ENCODE data around the gene ASB16.

Gene ASB16

DNA sequence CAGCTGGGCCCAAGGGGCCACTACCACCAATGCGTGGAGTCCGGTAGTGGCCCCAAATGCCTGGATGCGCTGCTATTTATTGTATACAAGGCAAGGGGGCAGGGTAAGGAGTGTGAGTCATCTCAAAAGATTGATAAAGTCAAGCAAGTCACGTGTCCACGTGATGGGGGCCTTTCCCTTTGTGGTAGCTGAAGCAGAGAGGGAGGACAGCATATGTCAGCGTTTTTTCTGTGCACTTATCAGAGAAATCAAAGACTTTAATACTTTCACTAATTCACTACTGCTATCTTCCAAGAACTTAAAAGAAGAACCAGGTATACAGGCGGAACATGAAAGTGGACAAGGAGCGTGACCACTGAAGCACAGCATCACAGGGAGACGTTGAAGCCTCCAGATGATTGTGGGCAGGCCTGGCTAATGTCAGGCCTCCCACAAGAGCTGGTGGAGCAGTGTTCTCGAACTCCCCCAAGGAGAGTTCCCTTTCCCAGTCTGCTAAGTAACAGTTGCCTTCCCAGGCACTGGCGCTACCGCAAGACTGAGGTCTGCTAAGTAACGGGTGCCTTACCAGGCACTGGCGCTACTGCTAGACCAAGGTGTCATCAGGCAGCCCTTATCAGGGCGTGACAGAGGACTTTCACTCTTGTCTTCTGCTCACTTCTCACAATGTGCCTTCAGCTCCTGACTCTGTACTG is 10.8 kb upstream of the ASB16 start:
- no peaks in the 10 kb centered on the region for H3K36me3 ChIP-seq (ENCODE audit: control insufficient read depth, insufficient read depth, low read length)
- H3K27me3 ChIP-seq (ENCODE audit: control insufficient read depth, insufficient read depth, low read length): no peaks in the 10 kb centered on the region
- H3K9ac ChIP-seq (ENCODE audit: low read length): no peak overlapping the region
- H3K4me3 ChIP-seq (ENCODE audit: low read length): no peak overlapping the region
- no peaks in the 10 kb centered on the region for H3K4me1 ChIP-seq (ENCODE audit: control insufficient read depth, insufficient read depth, low read length)
- H3K27ac ChIP-seq (ENCODE audit: low read depth, low read length): no peak overlapping the region

DNA sequence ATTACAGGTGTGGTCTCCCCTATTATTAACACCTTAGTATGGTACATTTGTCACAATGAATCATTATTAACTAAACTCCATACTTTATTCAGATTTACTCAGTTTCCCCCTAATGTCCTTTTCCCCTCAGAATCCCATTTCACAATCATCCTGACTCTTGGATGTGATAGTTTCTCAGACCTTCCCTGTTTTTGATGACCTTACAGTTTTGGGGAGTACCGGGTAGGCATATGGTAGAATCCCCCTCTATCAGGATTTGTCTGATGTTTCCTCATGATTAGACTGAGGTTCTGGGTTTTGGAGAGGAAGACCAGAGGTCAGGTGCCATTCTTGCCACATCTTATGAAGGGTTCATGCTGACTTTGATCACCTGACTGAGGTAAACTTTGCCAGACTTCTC is 6.0 kb upstream of the ASB16 start:
- Histone ChIP-seq H3K4me3 (ENCODE audit: low read length) (no peak overlapping the region), H3K27ac (ENCODE audit: low read depth, low read length) (no peak overlapping the region), H3K4me1 (ENCODE audit: control insufficient read depth, insufficient read depth, low read length) (peaks cover 4% of the 10 kb centered on the region)

DNA sequence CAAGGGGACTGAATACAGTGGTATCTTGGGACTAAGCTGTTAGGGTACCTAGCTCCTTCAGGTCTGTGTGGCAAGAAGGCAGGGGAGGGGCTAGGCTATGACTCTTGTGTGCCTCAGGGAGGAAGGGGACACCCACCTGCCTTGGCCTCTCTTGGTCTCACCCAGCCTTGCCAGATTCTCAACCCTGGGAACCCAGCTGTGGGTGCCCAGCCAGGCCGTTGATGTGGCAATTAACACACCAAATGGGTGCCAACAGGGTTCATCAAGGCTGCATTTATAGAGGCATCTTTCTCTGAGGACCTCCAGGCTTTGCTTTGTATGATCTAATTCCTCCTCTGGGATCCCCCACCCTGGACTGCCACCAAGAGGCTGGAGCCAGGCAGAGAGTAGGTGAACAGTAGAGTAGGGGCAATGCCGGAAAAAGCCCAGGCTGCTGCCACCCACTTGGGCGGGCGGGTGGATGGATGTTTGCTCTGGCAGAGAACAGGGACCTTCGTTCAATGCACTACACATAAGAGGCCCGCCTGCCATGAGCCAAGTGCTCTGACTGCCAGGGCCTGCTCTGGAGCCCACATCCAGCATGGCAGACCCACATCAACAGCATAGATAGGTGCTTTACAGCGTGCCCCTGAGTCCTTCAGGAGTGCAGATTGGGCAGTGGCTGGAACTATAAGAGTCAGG is 3.2 kb upstream of the ASB16 start:
- Histone ChIP-seq H3K4me3 (ENCODE audit: low read length) (no peak overlapping the region), H3K27me3 (ENCODE audit: control insufficient read depth, insufficient read depth, low read length) (no peaks in the 10 kb centered on the region), H3K36me3 (ENCODE audit: control insufficient read depth, insufficient read depth, low read length) (no peaks in the 10 kb centered on the region), H3K4me1 (ENCODE audit: control insufficient read depth, insufficient read depth, low read length) (peaks cover 11% of the 10 kb centered on the region), H3K9ac (ENCODE audit: low read length) (no peak overlapping the region), H3K27ac (ENCODE audit: low read depth, low read length) (no peak overlapping the region)

More for the DNA sequence above, 6.0 kb upstream of the ASB16 start:
- H3K9ac ChIP-seq (ENCODE audit: low read length): no peak overlapping the region
- no peaks in the 10 kb centered on the region for H3K27me3 ChIP-seq (ENCODE audit: control insufficient read depth, insufficient read depth, low read length)
- H3K36me3 ChIP-seq (ENCODE audit: control insufficient read depth, insufficient read depth, low read length): no peaks in the 10 kb centered on the region

DNA sequence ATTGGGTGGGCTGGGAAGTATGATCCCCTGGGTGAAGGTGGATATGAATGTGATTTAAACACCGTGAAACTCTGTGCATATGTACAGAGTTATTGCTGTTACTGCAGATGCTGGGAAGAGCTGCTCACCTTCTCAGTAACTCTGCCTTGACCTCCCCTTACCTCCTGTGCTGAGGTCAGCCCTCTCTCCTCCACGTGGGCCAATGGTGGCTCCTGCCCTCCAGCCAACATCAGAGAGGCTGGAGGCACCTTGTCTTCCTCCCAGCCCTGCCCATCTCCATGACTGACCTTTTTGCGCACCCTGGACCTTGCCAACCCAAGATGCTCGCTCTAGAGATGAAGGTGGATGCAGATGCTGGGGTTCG is 387 bp upstream of the ASB16 start:
- H3K36me3 ChIP-seq (ENCODE audit: control insufficient read depth, insufficient read depth, low read length): no peaks in the 10 kb centered on the region
- peaks cover 11% of the 10 kb centered on the region for H3K4me1 ChIP-seq (ENCODE audit: control insufficient read depth, insufficient read depth, low read length)
- peak overlapping the region; percentile 83 for H3K27ac ChIP-seq (ENCODE audit: low read depth, low read length)
- peak overlapping the region; percentile 62 for H3K4me3 ChIP-seq (ENCODE audit: low read length)
- H3K9ac ChIP-seq (ENCODE audit: low read length): no peak overlapping the region
- no peaks in the 10 kb centered on the region for H3K27me3 ChIP-seq (ENCODE audit: control insufficient read depth, insufficient read depth, low read length)

DNA sequence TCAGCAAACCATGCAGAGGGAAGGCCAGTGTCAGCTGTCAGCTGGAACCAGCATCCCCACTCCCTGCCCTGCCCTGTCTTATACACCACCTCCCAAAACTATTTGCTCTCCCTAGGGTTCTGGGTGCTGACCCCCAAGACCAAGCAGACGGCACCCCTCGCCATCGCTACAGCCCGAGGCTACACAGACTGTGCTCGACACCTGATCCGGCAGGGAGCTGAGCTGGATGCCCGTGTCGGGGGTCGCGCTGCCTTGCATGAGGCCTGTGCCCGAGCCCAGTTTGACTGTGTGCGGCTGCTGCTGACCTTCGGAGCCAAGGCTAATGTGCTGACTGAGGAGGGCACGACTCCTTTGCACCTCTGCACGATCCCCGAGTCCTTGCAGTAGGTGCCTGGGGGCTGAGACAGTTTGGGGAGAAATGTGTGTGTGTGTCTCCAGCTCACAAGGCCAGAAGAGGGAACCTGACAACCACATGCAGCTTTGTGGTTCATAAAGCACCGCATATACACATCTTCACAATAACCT is 1.5 kb downstream of the ASB16 start:
- Histone ChIP-seq H3K27me3 (ENCODE audit: control insufficient read depth, insufficient read depth, low read length) (no peaks in the 10 kb centered on the region), H3K4me1 (ENCODE audit: control insufficient read depth, insufficient read depth, low read length) (peaks cover 11% of the 10 kb centered on the region), H3K9ac (ENCODE audit: low read length) (no peak overlapping the region), H3K36me3 (ENCODE audit: control insufficient read depth, insufficient read depth, low read length) (no peaks in the 10 kb centered on the region), H3K4me3 (ENCODE audit: low read length) (no peak overlapping the region), H3K27ac (ENCODE audit: low read depth, low read length) (no peak overlapping the region)

DNA sequence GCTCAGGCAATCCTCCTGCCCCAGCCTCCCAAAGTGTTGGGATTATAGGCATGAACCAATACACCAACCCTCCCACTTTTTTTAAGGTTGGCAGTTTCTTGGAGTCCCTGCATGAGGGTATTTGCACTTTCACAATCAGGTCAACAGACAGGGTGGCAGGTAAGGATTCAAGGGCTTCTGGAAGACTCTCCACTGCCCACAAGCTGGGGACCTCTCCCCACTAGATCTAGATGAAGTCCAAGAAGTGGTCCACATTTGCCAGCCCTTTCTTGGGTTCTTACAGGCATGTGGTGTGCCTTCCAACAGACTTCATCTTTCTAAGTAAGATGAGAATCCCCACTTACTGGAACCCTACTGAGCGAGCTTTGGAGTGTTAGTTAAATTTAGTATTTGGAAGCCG is 3.9 kb downstream of the ASB16 start:
- Histone ChIP-seq H3K36me3 (ENCODE audit: control insufficient read depth, insufficient read depth, low read length) (peaks cover 7% of the 10 kb centered on the region), H3K9ac (ENCODE audit: low read length) (no peak overlapping the region), H3K4me1 (ENCODE audit: control insufficient read depth, insufficient read depth, low read length) (peaks cover 7% of the 10 kb centered on the region), H3K4me3 (ENCODE audit: low read length) (no peak overlapping the region), H3K27ac (ENCODE audit: low read depth, low read length) (no peak overlapping the region), H3K27me3 (ENCODE audit: control insufficient read depth, insufficient read depth, low read length) (no peaks in the 10 kb centered on the region)

DNA sequence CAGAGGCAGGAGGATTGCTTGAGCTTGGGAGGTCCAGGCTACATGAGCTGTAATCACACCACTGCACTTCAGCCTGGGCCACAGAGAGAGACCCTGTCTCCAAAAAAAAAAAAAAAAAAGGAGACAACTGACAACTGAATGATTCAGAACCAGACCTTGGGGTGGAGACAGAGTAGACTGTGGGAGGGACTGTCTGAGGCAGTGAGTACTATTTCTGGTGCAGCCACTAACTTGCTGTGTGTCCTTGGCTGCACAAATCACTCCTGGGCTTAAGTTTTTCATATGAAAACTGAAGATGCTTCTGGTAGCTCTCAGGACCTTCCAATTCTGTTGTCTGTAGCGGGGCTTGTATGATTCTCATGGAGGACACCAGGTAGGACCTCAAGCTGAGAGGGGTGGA is 5.8 kb downstream of the ASB16 start:
- H3K4me1 ChIP-seq (ENCODE audit: control insufficient read depth, insufficient read depth, low read length): no peaks in the 10 kb centered on the region
- H3K9ac ChIP-seq (ENCODE audit: low read length): no peak overlapping the region
- H3K36me3 ChIP-seq (ENCODE audit: control insufficient read depth, insufficient read depth, low read length): peaks cover 7% of the 10 kb centered on the region
- H3K4me3 ChIP-seq (ENCODE audit: low read length): no peak overlapping the region
- no peaks in the 10 kb centered on the region for H3K27me3 ChIP-seq (ENCODE audit: control insufficient read depth, insufficient read depth, low read length)
- no peak overlapping the region for H3K27ac ChIP-seq (ENCODE audit: low read depth, low read length)

DNA sequence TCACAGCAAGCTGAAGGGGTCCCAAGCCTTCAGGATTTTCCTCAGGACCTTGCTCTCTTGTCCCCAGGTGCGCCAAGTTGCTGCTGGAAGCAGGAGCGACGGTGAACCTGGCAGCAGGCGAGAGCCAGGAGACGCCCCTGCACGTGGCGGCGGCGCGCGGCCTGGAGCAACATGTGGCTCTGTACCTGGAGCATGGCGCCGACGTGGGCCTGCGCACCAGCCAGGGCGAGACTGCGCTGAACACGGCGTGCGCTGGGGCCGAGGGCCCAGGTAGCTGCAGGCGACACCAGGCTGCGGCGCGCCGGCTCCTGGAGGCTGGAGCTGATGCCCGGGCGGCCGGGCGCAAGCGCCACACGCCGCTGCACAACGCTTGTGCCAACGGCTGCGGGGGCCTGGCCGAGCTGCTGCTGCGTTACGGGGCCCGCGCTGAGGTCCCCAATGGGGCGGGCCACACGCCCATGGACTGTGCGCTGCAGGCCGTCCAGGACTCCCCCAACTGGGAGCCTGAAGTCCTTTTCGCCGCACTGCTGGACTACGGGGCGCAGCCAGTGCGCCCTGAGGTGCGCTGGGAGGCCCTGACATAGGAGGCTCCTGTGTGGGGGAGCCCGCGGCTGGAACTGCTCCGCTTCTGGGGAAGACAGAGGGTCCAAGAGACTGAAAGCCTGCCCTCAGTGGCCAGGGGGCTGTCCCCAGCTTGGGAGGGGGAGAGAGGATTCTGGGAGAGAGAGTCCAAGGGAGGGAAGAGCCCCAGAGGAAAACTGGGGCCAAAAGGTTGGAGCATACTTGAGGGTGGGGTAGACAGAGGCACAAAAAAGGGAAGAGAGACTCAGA is 6.4 kb downstream of the ASB16 start:
- Histone ChIP-seq H3K4me1 (ENCODE audit: control insufficient read depth, insufficient read depth, low read length) (no peaks in the 10 kb centered on the region), H3K9ac (ENCODE audit: low read length) (no peak overlapping the region), H3K36me3 (ENCODE audit: control insufficient read depth, insufficient read depth, low read length) (peaks cover 7% of the 10 kb centered on the region), H3K27ac (ENCODE audit: low read depth, low read length) (no peak overlapping the region), H3K27me3 (ENCODE audit: control insufficient read depth, insufficient read depth, low read length) (no peaks in the 10 kb centered on the region), H3K4me3 (ENCODE audit: low read length) (no peak overlapping the region)

DNA sequence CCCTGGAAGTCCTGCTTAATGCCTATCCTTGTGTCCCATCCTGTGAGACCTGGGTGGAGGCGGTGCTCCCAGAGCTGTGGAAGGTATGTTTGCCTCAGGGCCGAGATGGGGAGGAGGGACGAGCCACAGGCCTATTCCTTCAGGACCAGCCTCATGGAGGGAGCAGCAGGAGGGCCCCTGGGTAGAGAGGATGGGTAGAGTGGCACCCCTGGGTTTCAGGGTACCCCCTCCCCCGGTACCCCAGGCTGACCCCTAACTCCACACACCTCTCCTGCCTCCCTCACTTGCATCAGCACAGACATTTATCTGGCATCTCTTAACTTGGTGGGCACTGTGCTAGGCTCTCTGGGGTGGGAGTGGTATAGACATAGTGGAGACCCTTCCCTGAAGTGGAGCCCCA is 7.1 kb downstream of the ASB16 start:
- Histone ChIP-seq H3K4me1 (ENCODE audit: control insufficient read depth, insufficient read depth, low read length) (no peaks in the 10 kb centered on the region), H3K9ac (ENCODE audit: low read length) (no peak overlapping the region), H3K27ac (ENCODE audit: low read depth, low read length) (no peak overlapping the region), H3K36me3 (ENCODE audit: control insufficient read depth, insufficient read depth, low read length) (peaks cover 7% of the 10 kb centered on the region), H3K4me3 (ENCODE audit: low read length) (no peak overlapping the region), H3K27me3 (ENCODE audit: control insufficient read depth, insufficient read depth, low read length) (no peaks in the 10 kb centered on the region)

DNA sequence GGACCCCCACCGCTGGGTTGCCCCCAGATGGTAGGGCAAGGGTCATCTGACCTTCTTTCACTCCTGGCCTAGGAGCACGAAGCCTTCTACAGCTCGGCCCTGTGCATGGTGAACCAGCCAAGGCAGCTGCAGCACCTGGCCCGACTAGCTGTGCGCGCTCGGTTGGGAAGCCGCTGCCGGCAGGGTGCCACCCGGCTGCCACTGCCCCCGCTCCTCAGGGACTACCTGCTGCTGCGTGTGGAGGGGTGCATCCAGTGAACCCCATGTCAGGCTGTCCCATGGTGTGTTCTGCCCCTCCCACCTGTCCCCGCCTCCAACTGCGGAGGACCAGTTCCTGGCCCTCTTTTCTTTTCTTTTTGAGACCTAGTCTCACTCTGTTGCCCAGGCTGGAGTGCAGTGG is 7.6 kb downstream of the ASB16 start:
- peaks cover 7% of the 10 kb centered on the region for H3K36me3 ChIP-seq (ENCODE audit: control insufficient read depth, insufficient read depth, low read length)
- no peaks in the 10 kb centered on the region for H3K4me1 ChIP-seq (ENCODE audit: control insufficient read depth, insufficient read depth, low read length)
- no peak overlapping the region for H3K4me3 ChIP-seq (ENCODE audit: low read length)
- no peak overlapping the region for H3K9ac ChIP-seq (ENCODE audit: low read length)
- no peak overlapping the region for H3K27ac ChIP-seq (ENCODE audit: low read depth, low read length)
- no peaks in the 10 kb centered on the region for H3K27me3 ChIP-seq (ENCODE audit: control insufficient read depth, insufficient read depth, low read length)

DNA sequence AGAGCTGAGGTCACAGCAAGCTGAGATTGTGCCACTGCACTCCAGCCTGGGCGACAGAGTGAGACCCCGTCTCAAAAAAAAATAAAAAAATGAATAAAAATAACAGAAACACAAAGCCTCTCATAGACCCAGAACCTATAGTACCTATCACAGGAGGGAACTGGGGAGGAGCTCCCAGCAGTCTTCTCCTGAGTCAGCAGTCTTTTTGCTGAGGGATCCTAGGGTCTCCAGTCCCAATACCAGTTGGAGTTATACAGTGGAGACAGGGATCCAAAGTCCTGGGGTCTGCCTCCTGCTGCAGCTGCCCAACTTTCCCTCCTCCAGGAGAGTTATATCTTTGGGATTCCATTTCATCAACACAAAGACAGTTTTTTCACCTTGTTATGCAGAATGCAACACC is 12.5 kb downstream of the ASB16 start:
- H3K4me1 ChIP-seq (ENCODE audit: control insufficient read depth, insufficient read depth, low read length): peaks cover 5% of the 10 kb centered on the region
- no peak overlapping the region for H3K27ac ChIP-seq (ENCODE audit: low read depth, low read length)
- no peak overlapping the region for H3K9ac ChIP-seq (ENCODE audit: low read length)
- H3K27me3 ChIP-seq (ENCODE audit: control insufficient read depth, insufficient read depth, low read length): no peaks in the 10 kb centered on the region
- H3K36me3 ChIP-seq (ENCODE audit: control insufficient read depth, insufficient read depth, low read length): peaks cover 7% of the 10 kb centered on the region
- H3K4me3 ChIP-seq (ENCODE audit: low read length): no peak overlapping the region

DNA sequence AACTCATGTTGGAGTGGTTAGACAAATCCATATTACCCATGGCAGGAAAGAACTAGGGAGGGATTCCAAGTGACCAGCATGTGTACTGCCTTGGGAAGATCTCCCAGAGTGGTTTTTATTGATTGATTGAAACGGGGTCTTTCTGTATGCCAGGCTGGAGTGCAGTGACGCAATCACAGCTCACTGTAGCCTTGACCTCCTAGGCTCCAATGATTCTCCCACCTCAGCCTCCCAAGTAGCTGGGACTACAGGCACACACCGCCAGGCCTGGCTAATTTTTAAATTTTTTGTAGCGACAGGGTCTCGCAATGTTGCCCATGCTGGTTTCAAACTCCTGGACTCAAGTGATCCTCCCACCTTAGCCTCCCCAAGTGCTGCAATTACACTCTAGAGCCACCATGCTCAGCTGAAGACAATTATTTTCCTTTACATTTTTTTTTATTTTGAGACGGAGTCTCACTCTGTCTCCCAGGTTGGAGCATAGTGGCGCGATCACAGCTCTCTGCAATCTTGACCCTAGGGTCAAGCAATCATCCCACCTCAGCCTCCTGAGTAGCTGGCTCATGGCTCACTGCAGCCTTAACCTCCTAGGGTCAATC is 13.8 kb downstream of the ASB16 start:
- no peak overlapping the region for H3K27ac ChIP-seq (ENCODE audit: low read depth, low read length)
- H3K36me3 ChIP-seq (ENCODE audit: control insufficient read depth, insufficient read depth, low read length): no peaks in the 10 kb centered on the region
- no peak overlapping the region for H3K4me3 ChIP-seq (ENCODE audit: low read length)
- peaks cover 5% of the 10 kb centered on the region for H3K4me1 ChIP-seq (ENCODE audit: control insufficient read depth, insufficient read depth, low read length)
- H3K9ac ChIP-seq (ENCODE audit: low read length): no peak overlapping the region
- no peaks in the 10 kb centered on the region for H3K27me3 ChIP-seq (ENCODE audit: control insufficient read depth, insufficient read depth, low read length)
